ENCODE measurements around the gene TEC. TPM values are rescaled to one million over a fixed set of nuclear protein-coding genes. Genes with fewer than 3 reads are reported as not detected.

Gene TEC
- total and polyA plus RNA-seq, 9 of the 15 experiments (the other 6 are each of a cell fraction or from before 2014, with no cell fraction given), result 5.3 to 14.7 (median 8.8) TPM

- TF ChIP-seq BCOR (IDR thresholded peaks at IDR 0.05) (peak; percentile 86), DPF2 (IDR thresholded peaks at IDR 0.05) (peak; percentile 98), ZBED1 (IDR thresholded peaks at IDR 0.05) (peak; percentile 89; the same call in 1 of the 2 replicates), NELFE (IDR thresholded peaks at IDR 0.05; ENCODE audit: insufficient read depth, insufficient read length) (no peak), KDM2B (CRISPR knock-in tag; IDR thresholded peaks at IDR 0.05) (no peak), TAF15 (IDR thresholded peaks at IDR 0.05; ENCODE audit: low read depth, low read length) (no peak), ZNF232 (CRISPR knock-in tag; IDR thresholded peaks at IDR 0.05) (no peak; the same call in 1 of the 2 replicates), ESRRB (CRISPR knock-in tag; IDR thresholded peaks at IDR 0.05; ENCODE audit: borderline replicate concordance) (no peak), DLX4 (CRISPR knock-in tag; IDR thresholded peaks at IDR 0.05) (no peak), SAFB2 (IDR thresholded peaks at IDR 0.05; ENCODE audit: borderline replicate concordance, low read depth, low read length, severe bottlenecking) (no peak), ERF (CRISPR knock-in tag; IDR thresholded peaks at IDR 0.05) (no peak), HDAC3 (IDR thresholded peaks at IDR 0.05; ENCODE audit: borderline replicate concordance, partially characterized antibody) (peak; percentile 98), ILK (tag; IDR thresholded peaks at IDR 0.05; ENCODE audit: borderline replicate concordance, low read depth) (no peak), ZC3H11A (IDR thresholded peaks at IDR 0.05; ENCODE audit: low read depth, low read length) (no peak), KDM1A (IDR thresholded peaks at IDR 0.05) (peak; percentile 97), DACH1 (IDR thresholded peaks at IDR 0.05; ENCODE audit: partially characterized antibody) (peak; percentile 95), NR4A1 (CRISPR knock-in tag; IDR thresholded peaks at IDR 0.05) (no peak), NR4A1 (tag; IDR thresholded peaks at IDR 0.05) (peak; percentile 89), NUFIP1 (IDR thresholded peaks at IDR 0.05; ENCODE audit: partially characterized antibody) (no peak), ELF1 (tag; IDR thresholded peaks at IDR 0.05) (no peak), HES1 (IDR thresholded peaks at IDR 0.05; ENCODE audit: low read depth) (peak; percentile 76), IRF9 (tag; IDR thresholded peaks at IDR 0.05) (no peak), ZNF134 (CRISPR knock-in tag; conservative IDR thresholded peaks at IDR 0.05) (no peak), SUPT5H (IDR thresholded peaks at IDR 0.05) (no peak)
Measured at GRCh38 chr4:48203819-48204218, 65.8 kb downstream of the TEC start (continued).

Data from K562 (cell line).